DND-41 (cell line): ENCODE data around the gene H2BW2.
"Not testable (repeated sequence)": the region's sequence is repeated elsewhere in the genome, so short reads cannot be mapped to it uniquely, and the experiment has no call there.

Source experiments
- ATAC-seq: fragments of 200-7000 bp; cut with Tn5 transposase; 3 replicates; pipeline ENCODE4 v1.9.1; 2021; ENCODE audit warnings: low read depth; ENCODE audit not compliant: insufficient read depth
- DNase-seq: peaks from one replicate; pipeline ENCODE4 v3.0.0-alpha.2; 2020
- H2AFZ ChIP-seq: 2 replicates; pipeline ENCODE4 v1.6.0; 2012; ENCODE audit warnings: low read depth, low read length
- H3K27ac ChIP-seq: 2 replicates; pipeline ENCODE4 v1.5.1; 2012; ENCODE audit warnings: low read length, inconsistent platforms
- H3K27me3 ChIP-seq: fragments of 200-600 bp; sonication (generic); 2 replicates; pipeline ENCODE4 v1.6.0; 2012; ENCODE audit warnings: low read length, mild to moderate bottlenecking, inconsistent platforms; ENCODE audit not compliant: insufficient read depth, poor library complexity
- H3K36me3 ChIP-seq: 2 replicates; pipeline ENCODE4 v1.5.1; 2012; ENCODE audit warnings: low read length, inconsistent platforms; ENCODE audit not compliant: insufficient read depth
- H3K4me1 ChIP-seq: 2 replicates; pipeline ENCODE4 v1.5.1; 2012; ENCODE audit warnings: mild to moderate bottlenecking, low read length; ENCODE audit not compliant: insufficient read depth
- H3K4me2 ChIP-seq: 2 replicates; pipeline ENCODE4 v1.6.0; 2012; ENCODE audit warnings: mild to moderate bottlenecking, moderate library complexity, low read length, inconsistent platforms; ENCODE audit not compliant: insufficient read depth
- H3K4me3 ChIP-seq, 2 experiments: fragments of 200-600 bp in 1 of 2; shearing (Covaris generic) in 1 of 2; 2 replicates each; pipeline ENCODE4 v1.5.1; 2012 to 2016; ENCODE audit warnings: inconsistent platforms in 2 of 2, low read length in 2 of 2, mild to moderate bottlenecking in 2 of 2, low read depth in 1 of 2, moderate library complexity in 1 of 2
- H3K79me2 ChIP-seq: 2 replicates; pipeline ENCODE4 v1.6.0; 2012; ENCODE audit warnings: low read length, inconsistent platforms; ENCODE audit not compliant: insufficient read depth
- H3K9ac ChIP-seq: 2 replicates; pipeline ENCODE4 v1.6.0; 2012; ENCODE audit warnings: low read depth, mild to moderate bottlenecking, inconsistent platforms, low read length, moderate library complexity
- H3K9me3 ChIP-seq: 2 replicates; pipeline ENCODE4 v1.5.1; 2012; ENCODE audit warnings: low read length, moderate library complexity, mild to moderate bottlenecking, inconsistent platforms; ENCODE audit not compliant: insufficient read depth, severe bottlenecking
- H4K20me1 ChIP-seq: 2 replicates; pipeline ENCODE4 v1.6.0; 2012; ENCODE audit warnings: low read length; ENCODE audit not compliant: insufficient read depth
- CTCF ChIP-seq: IDR thresholded peaks from 2 replicates; pipeline ENCODE4 v1.5.1; 2012; ENCODE audit warnings: borderline replicate concordance, low read length, moderate library complexity, mild to moderate bottlenecking; ENCODE audit not compliant: poor library complexity, severe bottlenecking; ENCODE audit errors: extremely low read depth
- EZH2 ChIP-seq: IDR thresholded peaks from 3 replicates; pipeline ENCODE4 v1.6.1; 2012; ENCODE audit warnings: borderline replicate concordance, low read depth, mild to moderate bottlenecking, moderate library complexity, low read length, inconsistent platforms; ENCODE audit not compliant: severe bottlenecking

Gene H2BW2

GRCh38 chrX:104077854-104078253 lies 38.1 kb downstream of the H2BW2 start:
- H3K79me2 ChIP-seq, H3K9ac ChIP-seq, H3K4me1 ChIP-seq, H3K4me3 ChIP-seq, H4K20me1 ChIP-seq, DNase-seq, ATAC-seq, H3K4me2 ChIP-seq, H3K9me3 ChIP-seq, H3K27ac ChIP-seq, H3K27me3 ChIP-seq, H3K36me3 ChIP-seq, H2AFZ ChIP-seq: not testable (repeated sequence)

GRCh38 chrX:104084063-104084462 lies 44.3 kb downstream of the H2BW2 start:
- no peak for TF ChIP-seq EZH2
- Histone ChIP-seq H4K20me1 (no peaks in the 10 kb centered on the region), H2AFZ (no peak overlapping the region), H3K9me3 (no peaks in the 10 kb centered on the region), H3K4me1 (no peaks in the 10 kb centered on the region), H3K27me3 (no peaks in the 10 kb centered on the region), H3K4me2 (no peak overlapping the region), H3K9ac (no peak overlapping the region), H3K27ac (no peak overlapping the region), H3K79me2 (no peaks in the 10 kb centered on the region), H3K36me3 (no peaks in the 10 kb centered on the region), H3K4me3 (no peak overlapping the region)
- ATAC-seq (no peak), DNase-seq (no peak)

- no peak for DNase-seq
- TF ChIP-seq EZH2 (no peak), CTCF (no peak)
- H3K27ac ChIP-seq: no peak overlapping the region
Observed at GRCh38 chrX:104084534-104085277, 45.0 kb downstream of the H2BW2 start.

GRCh38 chrX:104085477-104085876 lies 45.7 kb downstream of the H2BW2 start:
- H3K4me1 ChIP-seq: no peaks in the 10 kb centered on the region
- no peak overlapping the region for H3K9ac ChIP-seq
- no peak for ATAC-seq
- no peaks in the 10 kb centered on the region for H3K9me3 ChIP-seq
- H4K20me1 ChIP-seq: no peaks in the 10 kb centered on the region
- no peaks in the 10 kb centered on the region for H3K79me2 ChIP-seq
- H3K27me3 ChIP-seq: no peaks in the 10 kb centered on the region
- H3K36me3 ChIP-seq: no peaks in the 10 kb centered on the region
- no peak for TF ChIP-seq CTCF
- no peak overlapping the region for H3K4me2 ChIP-seq
- DNase-seq: no peak
- H3K4me3 ChIP-seq: no peak overlapping the region
- H3K27ac ChIP-seq: no peak overlapping the region
- H2AFZ ChIP-seq: no peak overlapping the region

More at GRCh38 chrX:104084534-104085277, 45.0 kb downstream of the H2BW2 start:
- Histone ChIP-seq H3K9ac (no peak overlapping the region), H3K4me3 (no peak overlapping the region), H3K36me3 (no peaks in the 10 kb centered on the region), H3K9me3 (no peaks in the 10 kb centered on the region), H3K27me3 (no peaks in the 10 kb centered on the region), H4K20me1 (no peaks in the 10 kb centered on the region), H3K79me2 (no peaks in the 10 kb centered on the region), H3K4me2 (no peak overlapping the region), H2AFZ (no peak overlapping the region), H3K4me1 (no peaks in the 10 kb centered on the region)
- ATAC-seq: no peak
